GM18511 (cell line): ENCODE results near the gene IFNLR1.

Experiments used
- ATAC-seq: cut with Tn5 transposase; IDR thresholded peaks from one replicate; pipeline ENCODE4 v1.9.1; 2021; ENCODE audit warnings: mild to moderate bottlenecking, moderate library complexity; ENCODE audit not compliant: unreplicated experiment

Gene IFNLR1

DNA sequence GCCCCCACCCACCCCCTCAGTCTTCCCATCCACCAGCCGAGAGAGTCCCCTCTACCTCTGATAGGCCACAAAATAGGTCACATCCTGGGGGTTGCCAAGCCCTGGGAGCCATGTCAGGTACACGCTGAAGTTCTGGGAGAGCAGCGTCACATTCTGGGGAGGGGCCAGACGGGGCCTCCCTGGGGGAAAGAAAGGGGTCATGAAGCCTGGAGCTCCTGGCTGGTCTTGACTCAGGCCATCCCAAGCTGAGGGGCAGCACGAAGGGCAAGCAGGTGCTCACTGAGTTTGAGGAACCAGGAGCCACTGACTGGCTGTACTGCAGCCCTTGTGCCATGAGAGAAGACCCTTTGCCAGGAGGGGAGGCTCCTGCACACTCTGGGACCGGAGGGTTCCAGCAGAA, 6.4 kb downstream of the IFNLR1 start:
- no peak for ATAC-seq

DNA sequence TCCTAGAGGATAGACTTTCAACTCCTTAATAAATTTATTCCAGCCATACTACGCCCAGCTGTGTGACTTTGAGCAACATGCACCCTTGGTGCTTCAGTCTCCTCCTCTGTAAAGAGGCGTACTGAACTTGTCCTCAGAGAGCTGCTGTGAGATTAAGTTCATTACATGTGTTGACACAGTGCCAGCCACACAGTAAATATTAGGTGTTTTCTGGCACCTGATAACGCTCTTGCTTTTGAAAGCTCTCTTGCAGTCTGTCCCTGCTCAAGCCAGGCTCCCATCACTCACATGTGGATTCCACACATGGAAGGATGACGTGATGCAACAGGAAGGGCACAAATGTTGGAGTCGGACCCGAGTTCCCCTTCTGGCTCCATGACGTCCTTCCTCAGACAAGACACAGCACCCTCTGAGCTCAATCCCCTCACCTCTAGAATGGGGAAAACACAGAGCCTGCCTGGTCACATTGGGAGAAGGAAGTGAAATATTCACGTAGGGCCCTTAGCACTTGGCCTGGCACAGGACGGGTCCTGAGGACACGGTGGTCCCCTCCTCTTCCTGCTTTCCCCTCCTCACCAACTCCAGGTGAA, 7.7 kb downstream of the IFNLR1 start:
- ATAC-seq: no peak

DNA sequence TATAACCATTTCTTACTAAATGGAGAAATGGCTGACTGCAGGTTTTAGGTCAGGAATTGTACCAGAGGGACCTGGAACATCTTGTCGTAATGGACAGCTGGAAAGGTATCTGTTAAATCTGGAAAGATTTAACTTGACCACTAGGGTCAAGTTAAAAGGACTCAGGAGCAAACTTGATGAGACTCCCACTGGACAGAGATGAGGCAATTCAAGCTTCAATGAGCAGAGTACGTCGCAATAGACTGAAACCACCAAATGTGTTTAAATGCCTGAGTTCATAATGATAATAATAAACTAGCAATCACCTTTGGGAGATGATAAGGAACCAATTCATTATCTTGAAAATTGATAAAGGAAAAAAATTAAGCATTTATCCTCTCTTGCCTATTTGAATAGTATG, 8.7 kb downstream of the IFNLR1 start:
- ATAC-seq: no peak

DNA sequence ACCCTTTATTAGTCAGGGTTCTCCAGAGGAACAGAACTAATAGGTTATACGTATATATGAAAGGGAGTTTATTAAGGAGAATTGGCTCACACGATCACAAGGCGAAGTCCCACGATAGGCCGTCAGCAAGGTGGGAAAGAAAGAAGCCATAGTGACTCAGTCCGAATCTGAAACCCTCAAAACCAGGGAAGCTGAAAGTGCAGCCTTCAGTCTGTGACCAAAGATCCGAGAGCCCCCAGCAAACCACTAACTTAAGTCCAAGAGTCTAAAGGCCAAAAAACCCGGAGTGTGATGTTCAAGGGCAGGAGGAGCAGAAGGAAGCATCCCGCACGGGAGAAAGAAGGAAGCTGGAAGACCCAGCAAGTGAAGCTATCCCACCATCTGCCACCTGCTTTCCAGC, 9.9 kb downstream of the IFNLR1 start:
- no peak for ATAC-seq

DNA sequence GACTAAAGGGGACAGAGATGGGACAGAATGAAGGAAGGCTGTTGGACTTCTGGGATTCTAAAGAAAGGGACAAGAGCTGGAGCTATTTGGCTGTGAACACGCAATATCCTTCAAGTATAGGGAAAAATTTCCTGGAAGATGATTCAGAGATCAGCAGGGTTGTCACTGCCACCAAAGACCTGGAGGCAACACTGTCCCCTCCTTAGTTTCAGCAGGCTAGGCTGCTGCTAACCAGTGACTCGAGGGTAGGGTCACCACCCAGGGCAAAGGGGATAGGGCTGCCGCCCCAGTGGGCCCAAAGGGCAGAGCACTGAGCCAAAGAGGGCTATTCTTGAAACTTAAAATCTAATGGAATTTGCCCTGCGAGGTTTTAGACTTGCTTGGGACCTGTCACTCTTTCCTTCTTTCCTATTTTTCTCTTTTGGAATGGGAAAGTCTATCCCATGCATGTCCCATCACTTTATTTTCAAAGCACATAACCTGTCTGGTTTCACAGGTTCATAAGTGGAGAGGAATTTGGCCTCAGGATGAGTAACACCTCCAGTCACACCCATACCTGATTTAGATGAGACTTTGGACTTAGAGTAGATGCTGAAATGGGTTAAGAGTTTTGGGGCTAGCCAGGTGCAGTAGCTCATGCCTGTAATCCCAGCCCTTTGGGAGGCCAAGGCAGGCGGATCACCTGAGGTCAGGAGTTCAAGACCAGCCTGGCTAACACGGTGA, 11.9 kb downstream of the IFNLR1 start:
- no peak for ATAC-seq

DNA sequence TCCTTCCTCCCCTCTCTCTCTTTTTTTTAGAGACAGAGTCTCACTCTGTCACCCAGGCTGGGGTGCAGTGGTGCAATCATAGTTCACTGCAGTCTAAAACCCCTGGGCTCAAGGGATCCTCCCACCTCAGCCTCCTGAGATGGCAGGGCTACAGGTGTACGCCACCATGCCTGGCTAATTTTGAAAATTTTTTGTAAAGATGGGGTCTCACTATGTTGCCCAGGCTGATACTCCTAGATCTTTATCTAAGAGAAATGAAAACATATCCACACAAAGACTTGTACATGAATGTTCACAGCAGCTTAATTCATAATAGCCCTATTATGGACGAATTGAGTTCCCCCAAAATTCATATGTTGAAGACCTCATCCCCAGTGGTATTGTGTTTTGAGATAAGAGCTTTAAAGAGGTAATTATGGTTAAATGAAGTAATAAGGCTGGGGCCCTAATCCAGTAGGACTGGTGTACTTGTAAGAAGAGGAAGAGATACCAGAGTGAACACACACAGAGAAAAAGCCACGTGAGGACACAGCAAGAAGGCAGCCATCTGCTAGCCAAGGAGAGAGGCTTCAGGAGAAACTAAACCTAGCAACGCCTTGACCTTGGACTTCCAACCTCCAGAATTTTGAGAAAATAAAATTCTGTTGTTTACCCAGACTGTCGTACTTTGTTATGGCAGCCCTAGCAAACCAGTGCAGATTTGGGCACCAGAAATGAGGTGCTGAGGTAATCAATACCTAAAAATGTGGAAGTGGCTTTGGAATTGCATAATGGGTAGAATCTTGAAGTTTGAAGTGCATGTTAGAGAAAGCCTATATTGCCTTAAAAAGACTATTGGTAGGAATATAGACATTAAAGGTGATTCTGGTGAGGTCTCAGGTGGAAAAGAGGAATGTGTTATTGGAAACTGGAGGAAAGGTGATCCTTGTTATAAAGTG, 13.2 kb downstream of the IFNLR1 start:
- ATAC-seq: no peak

DNA sequence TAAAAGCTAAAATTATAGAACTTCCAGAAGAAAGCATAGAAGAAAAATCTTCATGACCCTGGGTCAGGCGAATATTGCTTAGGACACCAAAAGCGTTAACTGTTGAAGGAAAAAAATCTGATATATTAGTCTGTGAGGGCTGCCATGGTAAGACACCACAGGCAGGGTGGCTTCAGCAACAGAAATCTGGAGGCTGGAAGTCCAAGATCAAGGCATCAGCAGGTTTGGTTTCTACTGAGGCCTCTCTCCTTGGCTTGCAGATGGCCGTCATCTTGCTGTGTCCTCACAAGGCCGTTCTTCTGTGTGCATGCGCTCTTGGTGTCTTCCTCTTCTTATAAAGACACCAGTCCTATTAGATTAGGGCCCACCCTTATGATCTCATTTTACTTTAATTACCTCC, 14.5 kb downstream of the IFNLR1 start:
- no peak for ATAC-seq

DNA sequence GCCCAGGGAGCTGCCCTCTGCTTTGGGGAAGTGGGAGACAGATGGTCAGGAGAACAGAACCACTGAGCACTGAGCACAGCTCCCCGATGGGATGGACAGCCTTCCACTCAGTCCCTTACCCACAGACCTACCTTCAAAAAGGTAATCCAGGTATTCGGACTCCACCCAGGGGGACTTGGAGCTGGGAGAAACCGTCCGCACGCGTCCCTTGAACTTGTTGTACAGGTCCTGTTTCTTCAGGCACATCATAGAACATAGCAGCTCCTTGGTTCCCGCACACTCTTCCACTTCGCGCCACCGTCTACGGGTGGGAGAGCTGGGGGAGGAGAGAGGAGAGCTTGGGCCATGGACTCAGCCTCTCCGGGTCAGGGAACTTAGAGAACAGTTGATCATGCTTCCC, 17.8 kb downstream of the IFNLR1 start:
- no peak for ATAC-seq

DNA sequence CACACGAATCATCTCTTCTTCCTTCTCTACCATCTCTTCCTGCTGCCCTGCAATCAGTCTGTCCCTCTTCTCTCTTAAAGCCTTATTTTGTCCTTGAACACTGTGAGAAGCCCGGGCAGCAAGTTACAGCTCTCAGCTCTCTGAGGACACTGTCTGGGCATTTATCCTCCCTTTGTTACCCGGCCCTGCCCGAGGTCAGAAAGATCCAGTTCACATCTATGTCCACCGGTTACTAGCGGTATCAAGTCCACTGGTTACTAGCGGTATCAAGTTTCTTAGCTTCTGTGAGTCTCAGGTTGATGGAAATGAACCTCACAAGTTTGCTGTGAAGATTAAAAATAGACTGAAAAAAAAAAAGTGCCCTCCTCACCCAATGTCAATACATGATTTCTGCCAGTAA, 18.8 kb downstream of the IFNLR1 start:
- no peak for ATAC-seq

DNA sequence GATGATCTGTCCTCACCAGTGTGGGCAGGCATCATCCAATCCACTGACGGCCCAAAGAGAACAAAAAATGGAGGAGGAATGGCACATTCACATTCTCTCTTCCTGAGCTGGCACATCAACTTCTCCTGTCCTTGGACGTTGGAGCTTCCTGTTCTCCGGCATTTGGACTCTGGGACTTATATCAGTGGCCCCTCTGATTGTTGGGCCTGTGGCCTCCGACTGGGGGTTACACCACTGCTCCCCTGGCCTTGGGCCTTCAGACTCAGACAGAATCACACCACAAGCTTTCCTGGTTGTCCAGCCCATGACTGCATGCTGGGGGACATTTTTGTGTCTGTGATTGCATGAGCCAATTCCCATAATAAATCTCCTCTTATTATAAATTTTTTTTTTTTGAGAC, 20.1 kb downstream of the IFNLR1 start:
- no peak for ATAC-seq

DNA sequence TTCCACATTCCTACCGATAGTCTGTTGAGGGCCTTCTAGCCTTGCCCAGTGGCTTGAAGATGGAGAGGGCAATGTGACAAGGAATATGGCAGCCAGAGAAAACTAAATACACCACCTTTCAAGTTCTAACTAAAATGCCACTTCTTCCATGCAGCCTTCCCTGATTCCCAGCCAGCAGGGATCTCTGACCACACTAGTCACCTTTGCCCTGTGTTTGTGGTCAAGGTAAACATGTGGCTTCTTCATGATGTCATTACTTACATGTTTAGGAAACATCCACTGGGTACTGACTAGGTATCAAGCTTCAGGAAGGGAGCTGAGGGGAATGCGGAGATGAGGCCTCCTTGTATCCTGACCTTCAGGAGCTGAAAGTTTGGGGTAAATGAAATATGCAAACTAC, 21.6 kb downstream of the IFNLR1 start:
- no peak for ATAC-seq

DNA sequence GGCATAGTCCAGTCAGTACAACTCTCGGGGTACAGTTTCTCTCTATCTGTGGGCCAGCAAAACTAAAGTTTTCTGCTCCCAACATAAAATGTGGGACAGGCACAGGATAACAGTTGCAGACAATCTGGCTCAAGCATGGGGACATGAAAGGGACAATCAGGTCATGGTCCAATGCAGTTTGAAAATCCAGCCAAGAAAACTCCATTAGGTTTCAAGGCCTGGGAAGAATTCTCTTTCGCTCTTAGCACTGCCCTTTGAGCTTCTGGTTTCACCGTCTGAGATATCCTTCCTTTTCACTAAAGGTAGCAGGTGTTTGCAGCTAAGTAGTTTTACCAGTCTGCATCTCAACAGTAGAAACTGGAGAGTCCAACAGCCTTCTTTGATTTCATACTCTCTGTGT, 23.1 kb downstream of the IFNLR1 start:
- no peak for ATAC-seq

DNA sequence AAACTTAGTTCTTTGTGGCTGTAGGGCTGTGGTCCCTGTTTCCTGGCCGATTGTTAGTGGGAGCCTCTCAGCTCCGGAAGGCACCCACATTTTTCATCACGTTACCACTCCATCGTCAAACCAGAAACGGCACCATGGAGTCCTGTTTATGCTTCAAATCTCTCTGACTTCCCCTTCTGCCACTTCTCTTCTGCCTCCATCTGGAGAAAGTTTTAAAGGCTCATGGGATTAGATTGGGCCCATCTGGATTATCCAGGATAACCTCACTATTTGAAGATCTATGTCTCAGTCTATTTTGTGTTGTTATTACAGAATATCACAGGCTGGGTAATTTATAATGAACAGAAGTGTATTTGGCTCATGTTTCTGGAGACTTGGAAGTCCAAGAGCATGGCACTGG, 24.9 kb downstream of the IFNLR1 start:
- ATAC-seq: no peak

DNA sequence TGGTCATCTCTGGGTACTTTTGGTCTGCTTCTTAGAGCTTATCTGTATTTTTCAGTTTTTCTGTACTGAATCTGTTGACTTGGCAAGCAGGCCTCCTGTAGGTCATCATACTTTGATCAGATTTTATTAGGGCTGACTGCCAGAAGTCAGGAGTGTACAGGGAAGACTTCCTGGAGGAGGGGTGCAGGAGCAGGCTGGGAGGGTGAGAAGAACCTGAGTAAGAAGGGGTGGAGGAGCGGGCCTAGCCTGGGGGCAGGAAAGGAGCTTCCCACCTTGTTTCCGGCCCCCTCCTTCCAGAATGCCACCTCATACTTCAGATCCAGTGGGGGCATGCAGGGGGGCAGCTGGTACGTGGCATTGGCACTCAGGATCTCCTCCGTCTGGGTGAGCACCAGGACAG, 25.8 kb downstream of the IFNLR1 start:
- ATAC-seq: no peak

DNA sequence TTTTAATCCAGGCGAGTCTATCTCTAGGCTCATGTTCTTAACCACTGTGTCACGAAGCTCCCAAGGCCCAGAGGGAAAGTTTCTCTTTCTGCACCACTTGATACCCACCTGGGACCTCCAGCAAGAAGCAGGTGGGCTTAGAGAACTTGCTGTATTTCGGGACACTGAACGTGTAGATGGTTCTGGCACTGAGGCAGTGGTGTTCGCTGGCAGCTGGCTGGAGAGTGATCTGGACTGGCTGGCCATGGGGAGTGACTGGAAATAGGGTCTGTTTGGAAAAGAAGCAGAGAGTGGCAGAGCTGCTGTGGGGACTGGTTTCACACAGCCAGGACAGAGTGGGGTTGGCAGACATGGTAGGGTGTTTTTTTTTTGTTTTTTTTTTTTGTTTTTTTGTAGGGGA, 27.7 kb downstream of the IFNLR1 start:
- ATAC-seq: no peak

DNA sequence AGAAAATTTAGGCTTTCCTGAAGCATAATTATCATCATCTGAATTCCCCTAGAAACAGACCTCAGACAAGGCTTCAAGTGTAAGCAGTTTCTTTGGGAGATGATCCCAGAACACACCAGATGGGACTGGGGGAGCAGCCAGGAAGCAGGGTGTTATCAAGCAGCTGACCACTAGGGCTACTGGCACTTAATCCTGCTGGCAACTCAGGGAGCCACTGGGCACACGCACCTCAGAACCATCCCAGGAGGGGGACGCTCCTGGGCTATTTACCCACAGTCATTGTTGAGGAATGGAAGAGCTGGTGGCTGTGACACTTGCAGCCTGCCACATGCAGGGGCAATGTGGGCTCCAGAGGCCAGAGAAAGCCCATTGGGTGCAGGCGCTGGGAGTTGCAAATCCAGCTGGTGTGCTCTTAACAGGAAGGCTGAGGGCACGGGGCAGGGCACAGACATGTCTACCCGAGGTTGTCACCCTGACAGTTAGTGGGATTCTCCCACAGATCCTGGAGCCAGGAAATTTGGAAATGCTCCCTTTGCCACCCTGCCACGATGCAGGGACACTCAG, 29.1 kb downstream of the IFNLR1 start:
- ATAC-seq: no peak

DNA sequence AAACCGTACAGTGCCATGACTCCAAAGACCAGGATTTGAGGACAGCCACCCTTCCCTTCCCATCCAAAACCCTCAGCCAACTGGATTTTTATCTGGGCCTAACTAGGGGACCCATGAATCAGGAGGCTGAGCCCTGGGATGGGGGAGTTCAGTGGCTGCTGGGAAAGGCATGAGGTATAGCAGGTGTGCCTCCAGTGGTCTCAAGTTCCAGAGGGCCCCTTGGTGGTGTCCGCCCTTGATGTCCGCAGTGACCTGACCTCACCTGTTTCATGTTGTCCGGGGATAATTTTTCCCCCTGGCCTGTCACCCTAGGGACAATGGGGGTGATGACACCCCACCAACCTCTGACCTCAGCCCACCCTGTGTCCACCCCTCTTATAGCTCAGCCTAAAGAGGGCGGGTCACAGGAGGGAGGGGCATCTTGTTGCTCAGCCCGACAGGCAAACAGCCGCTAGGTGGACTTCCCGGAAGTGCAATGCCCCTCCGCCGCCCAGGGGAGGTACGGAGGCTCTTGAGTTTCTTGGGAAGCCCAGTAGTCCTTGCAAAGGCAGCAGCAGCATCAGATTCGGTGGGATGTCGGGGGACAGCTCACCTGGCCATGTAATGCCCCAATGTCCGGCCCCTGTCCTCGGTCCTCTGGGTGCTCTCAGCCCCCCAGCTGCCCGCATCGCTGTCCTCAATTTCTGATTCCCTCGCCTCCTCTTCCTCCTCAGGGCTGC, 30.4 kb downstream of the IFNLR1 start:
- ATAC-seq: no peak

DNA sequence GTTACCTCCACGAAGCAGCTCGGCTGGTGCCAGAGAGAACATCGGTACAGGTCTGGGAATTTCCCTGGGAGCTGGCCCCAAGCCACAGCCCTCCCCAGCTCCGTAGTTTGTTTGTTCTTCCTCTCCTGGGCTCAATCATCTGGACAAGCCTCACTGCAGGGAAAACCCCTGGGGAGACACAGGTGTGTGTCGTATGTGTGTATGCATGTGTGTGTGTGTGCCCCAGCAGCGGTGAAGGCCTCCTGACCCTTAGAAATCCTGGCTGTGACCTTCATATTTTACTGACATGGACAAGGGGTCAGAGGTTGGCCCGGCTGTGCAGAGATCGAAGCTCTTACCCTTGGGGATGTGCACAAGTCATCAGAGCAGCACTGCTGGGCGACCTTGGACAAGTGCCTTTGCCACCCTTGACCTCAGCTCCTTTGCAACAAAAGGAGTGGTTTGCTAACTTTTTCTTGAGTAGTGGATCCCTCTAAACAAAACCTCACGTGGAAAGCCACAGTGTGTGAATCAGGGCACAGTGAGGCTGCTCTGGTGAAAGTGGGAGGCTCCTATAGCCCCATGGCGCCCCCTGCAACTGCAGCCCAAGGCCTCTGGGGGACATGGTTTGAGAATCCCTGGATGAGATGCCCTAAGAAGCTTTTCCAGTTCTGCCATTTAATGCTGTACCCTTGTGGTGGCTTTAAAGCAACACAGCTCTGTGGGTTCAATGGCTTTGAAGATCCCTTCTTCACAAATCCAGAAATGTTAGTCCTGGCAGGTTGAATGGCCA, 31.9 kb downstream of the IFNLR1 start:
- no peak for ATAC-seq

DNA sequence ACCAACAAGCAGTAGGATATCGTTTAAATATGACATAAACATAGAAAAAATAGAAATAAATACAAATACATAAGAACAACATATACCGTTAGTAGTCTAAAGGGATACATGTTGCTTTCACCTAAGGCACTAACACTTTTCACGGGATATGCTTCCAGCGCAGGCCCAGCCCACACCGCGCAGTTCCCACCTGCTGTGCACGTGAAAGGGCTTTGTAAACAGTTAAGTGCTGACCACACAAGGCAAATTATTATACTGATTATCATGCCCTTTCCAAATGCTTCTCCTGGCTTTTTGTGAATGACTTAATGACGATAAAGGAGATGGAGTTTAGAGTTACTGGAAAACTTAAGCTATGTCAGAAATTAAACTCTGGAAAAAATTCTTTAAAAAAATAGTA, 32.9 kb downstream of the IFNLR1 start:
- ATAC-seq: no peak
